Hematopoietic multipotent progenitor cell treated with erythropoietin and hydrocortisone succinate and interleukin-3 and kit ligand, for 6 days (in vitro differentiated cells): ENCODE results near the gene AS3MT.
"Not testable (repeated sequence)": the region's sequence is repeated elsewhere in the genome, so short reads cannot be mapped to it uniquely, and the experiment has no call there.

Source experiments
- DNase-seq: peaks from one replicate; pipeline ENCODE4 v3.0.0-alpha.2; 2015

Gene AS3MT

GRCh38 chr10:102869258-102870198 is at the start of gene AS3MT:
Gene AS3MT (plus strand): TSS chr10:102869470. CDS start chr10:102869593, 123 bp downstream.
- DNase-seq: peak; percentile 46

GRCh38 chr10:102820008-102820407 is 49.3 kb upstream of the AS3MT start:
- DNase-seq: not testable (repeated sequence)

GRCh38 chr10:102822222-102822621 is 47.0 kb upstream of the AS3MT start:
- no peak for DNase-seq

DNA sequence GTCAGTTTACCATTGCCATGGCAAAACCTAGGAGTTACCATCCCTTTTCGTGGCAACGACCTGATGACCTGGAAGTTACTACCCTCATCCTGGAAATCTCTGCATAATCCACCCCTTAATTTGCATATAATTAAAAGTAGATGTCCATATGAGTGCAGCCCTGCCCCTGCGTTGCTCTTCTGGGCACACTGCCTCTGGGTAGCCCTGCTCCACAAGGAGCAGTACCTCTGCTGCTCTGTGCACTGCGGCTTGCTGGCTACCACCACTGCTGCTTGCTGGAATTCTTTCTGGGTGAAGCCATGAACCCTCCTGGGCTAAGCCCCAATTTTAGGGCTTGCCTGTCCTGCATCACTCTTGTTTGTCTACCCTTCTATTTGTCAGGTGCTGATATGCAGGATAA is 44.6 kb upstream of the AS3MT start:
- DNase-seq: no peak

DNA sequence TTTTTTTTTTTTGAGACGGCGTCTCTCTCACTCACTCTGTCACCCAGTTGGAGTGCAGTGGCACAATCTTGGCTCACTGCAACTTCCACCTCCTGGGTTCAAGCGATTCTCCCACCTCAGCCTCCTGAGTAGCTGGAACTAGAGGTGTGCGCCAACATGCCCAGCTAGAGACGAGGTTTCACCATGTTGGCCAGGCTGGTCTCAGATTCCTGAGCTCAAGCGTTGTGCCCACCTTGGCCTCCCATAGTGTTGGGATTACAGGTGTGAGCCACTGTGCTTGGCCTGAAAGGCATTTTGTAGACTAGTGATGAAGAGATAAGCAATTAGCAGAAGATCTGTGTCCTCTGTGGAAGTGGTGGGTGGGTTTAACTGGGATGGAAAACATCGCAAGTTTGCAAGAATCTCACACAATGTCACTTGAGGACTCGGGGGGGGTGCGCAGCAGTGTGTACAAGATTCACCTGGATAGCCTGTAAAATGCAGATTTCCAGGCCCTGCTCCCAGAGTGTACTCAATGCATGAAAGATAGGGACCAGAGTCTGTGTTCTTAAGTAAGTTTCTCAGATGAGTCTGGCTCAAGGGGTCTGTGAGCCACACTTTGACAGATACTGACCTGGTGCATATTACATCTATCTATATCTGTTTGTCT is 43.0 kb upstream of the AS3MT start:
- no peak for DNase-seq

DNA sequence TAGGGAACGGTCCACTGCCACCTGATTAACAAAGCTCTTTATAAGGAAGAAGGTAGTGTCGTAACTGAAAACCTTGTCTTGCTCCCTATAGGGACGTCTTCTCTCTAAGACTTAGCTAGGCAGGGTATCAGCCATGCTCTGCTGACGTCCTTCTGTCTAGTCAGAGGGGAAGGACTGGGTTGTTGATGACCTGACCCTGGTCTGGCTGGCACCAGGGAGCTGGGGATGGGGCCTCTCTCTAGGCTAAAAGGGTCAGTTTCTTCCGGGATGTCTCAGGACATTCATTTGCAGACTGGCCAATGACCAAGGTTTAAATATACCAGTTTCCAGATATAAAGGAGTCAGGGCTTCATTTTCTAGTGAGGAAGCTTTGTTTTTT is 41.7 kb upstream of the AS3MT start:
- no peak for DNase-seq

- no peak for DNase-seq
Measured at GRCh38 chr10:102831322-102832071, 37.8 kb upstream of the AS3MT start.

- no peak for DNase-seq
Measured at GRCh38 chr10:102832248-102832647, 37.0 kb upstream of the AS3MT start.

DNA sequence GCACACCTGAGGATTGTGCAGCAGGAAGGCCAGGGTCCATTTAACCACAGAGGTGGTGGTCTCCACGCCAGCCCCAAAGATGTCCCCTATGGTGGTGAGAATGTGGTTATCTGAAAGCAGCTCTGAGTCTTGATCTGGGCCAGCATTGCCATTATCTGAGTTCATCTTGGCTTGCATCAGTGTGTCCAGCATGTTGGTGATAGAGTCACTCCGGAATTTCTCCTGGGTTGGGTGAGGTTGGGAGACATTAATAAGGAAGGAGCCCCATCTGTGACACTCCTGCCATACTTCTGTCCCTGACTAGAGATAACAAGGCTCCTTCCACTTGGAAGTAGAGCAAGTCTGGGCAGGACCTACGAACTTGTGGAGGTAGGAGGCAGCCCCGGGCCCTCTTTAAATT is 36.3 kb upstream of the AS3MT start:
- DNase-seq: no peak

DNA sequence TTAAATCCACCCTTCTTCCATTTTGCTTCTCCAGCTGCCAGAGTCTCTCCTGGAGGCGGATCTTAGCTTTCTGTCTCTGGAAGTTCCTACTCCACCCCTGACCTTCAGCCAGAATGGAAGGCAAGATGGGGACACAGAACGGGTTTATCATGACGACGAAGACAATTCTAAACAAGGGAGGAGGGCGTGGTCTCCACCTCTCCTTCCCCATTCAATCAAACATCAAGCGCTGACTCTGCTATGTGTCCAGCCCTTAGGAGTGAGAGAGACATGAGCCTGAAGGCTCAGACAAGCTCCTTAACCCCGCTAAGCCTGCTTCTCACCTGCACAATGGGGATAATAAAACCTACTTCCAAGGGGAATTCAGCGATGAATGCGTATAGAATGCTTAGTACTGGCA is 35.1 kb upstream of the AS3MT start:
- DNase-seq: peak; percentile 21

GRCh38 chr10:102835007-102835482 is 34.2 kb upstream of the AS3MT start:
- peak; percentile 93 for DNase-seq

DNA sequence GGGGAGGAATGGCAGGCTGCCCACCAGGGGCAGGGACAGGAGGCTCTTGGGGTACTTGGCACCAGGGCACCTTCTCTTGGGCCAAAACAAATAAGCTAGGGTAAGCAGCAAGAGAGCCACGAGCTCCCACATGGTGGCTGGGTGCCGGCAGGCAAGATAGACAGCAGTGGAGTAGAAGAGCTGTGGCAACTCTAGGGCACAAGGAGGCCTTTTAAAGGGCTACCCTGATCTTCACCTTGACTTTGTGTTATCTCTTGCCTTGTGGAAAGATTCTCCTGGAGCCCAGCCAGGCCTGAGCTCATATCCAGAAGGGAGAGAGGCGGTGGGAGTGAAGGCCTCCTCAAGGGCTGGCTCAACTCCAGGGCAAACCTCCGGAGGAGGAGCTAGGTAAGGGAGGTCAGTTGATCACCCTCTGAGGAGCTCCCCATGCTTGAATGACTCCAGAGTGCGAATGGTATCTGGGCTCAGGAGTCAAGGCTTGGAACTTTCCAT is 32.0 kb upstream of the AS3MT start, which contains the start of gene CYP17A1:
CYP17A1 (minus strand) TSS at position 184 of the 492 bp plus-strand sequence; CDS start at position 132, 52 bp downstream.
- peak; percentile 49 for DNase-seq

GRCh38 chr10:102838276-102838927 is 30.9 kb upstream of the AS3MT start:
- DNase-seq: not testable (repeated sequence)

GRCh38 chr10:102841827-102842345 is 27.4 kb upstream of the AS3MT start:
- no peak for DNase-seq

DNA sequence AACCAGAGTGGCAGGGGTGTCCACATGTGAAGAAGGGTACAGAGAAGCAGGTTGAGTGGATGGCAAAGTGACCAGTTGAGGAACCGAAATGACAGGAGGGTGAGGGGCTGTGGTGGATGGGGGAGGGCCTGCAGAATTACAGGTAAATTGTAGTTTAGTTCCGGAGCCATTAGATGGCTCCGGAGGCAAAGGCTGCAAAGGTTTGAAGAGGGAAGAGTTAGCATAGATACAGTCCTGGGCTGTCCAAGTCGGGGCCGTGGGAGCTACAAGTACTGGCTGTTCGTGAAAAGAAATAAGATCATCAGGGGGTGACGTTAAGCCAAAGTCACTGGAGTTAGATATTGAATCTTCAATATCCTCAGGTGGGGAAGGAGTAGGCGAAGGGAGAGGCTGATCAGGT is 26.1 kb upstream of the AS3MT start:
- DNase-seq: not testable (repeated sequence)

- DNase-seq: not testable (repeated sequence)
Measured at GRCh38 chr10:102844190-102844776, 25.0 kb upstream of the AS3MT start.

DNA sequence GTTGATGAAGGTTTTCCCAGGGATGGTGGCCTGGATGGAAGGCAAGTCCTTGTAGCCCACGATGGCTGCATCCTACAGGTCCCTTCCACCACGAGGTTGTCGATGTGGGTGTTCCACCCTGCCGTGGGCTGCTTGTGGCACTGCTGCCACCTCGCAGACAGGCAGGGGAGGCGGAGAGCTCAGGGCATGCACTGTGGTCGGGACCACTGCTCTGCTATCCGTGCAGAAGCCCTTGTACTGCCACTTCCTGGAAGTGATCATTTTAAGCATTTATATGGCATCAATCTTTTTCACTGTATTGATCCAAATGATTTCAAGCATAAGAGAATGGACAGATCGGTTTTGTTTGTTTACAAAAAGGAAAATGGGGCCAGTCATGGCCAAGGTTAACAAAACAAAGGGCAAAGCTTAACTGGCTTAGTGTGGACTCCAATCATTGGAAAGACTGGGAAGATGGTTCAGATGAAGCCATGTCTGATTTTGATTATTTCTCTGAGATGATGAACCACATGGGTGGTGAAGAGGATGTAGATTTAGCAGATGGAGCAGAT is 23.8 kb upstream of the AS3MT start:
- no peak for DNase-seq

DNA sequence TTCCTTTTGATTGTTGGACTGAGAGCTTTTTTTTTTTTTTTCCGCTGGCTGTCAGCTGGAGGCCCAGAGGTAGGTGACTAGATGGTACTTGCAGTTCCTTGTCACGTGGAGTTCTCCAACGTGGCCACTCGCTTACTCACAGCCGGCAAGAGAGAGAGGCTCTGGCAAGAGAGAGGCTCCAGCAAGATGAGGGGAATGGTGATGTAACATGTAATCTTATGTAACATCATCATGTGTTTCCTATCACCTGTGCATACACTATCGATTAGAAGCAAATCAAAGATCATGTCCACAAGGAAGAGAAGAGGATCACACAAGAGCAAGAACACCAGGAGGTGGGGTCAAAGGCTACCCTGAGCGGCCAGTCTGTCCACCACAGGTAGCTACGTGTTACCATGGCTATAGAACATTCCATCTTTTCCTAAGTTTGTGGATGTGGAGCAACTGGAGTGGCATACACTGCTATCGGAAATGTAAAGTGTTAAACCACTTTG is 19.2 kb upstream of the AS3MT start:
- DNase-seq: no peak

DNA sequence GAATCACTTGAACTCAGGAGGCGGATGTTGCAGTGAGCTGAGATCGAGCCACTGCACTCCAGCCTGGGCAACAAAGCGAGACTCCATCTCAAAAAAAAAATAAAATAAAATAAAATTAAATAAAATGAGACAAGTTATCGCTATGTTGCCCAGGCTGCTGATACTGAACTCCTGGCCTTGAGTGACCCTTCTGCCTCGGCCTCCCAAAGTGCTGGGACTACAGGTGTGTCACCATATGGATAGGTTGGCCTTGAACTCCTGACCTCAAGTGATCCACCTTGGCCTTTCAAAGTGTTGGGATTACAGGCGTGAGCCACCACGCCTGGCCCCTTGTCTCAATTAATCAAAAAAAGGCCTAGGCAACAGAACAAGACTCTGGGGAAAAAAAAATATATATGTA is 16.0 kb upstream of the AS3MT start:
- DNase-seq: not testable (repeated sequence)

GRCh38 chr10:102855731-102856436 is 13.4 kb upstream of the AS3MT start:
- peak; percentile 37 for DNase-seq
